Measurements from ENCODE around the gene SMIM22.

Gene SMIM22

GRCh38 chr16:4797805-4798252, 2.7 kb downstream of the SMIM22 start:
- DNase-seq = no peak

GRCh38 chr16:4798456-4798855, 3.3 kb downstream of the SMIM22 start:
- DNase-seq = no peak

- no peak for DNase-seq
Measured at GRCh38 chr16:4799171-4799855, 4.1 kb downstream of the SMIM22 start.

GRCh38 chr16:4800290-4801041, 5.3 kb downstream of the SMIM22 start:
- no peak for DNase-seq

- no peak for DNase-seq
Measured at GRCh38 chr16:4801051-4801961, 6.1 kb downstream of the SMIM22 start.

- peak; percentile 75 for DNase-seq
Measured at GRCh38 chr16:4801962-4802658, 6.9 kb downstream of the SMIM22 start, which contains the start of gene ROGDI. ROGDI (minus strand) TSS chr16:4802633; CDS start chr16:4802571, 62 bp downstream.

GRCh38 chr16:4802659-4803287, 7.6 kb downstream of the SMIM22 start:
- DNase-seq = peak; percentile 88

GRCh38 chr16:4803401-4803844, 8.3 kb downstream of the SMIM22 start:
- no peak for DNase-seq

GRCh38 chr16:4803898-4804762, 9.0 kb downstream of the SMIM22 start:
- no peak for DNase-seq

- no peak for DNase-seq
Measured at GRCh38 chr16:4805231-4805630, 10.1 kb downstream of the SMIM22 start.

- no peak for DNase-seq
Measured at GRCh38 chr16:4806280-4806679, 11.1 kb downstream of the SMIM22 start.

GRCh38 chr16:4811242-4811641, 16.1 kb downstream of the SMIM22 start:
- no peak for DNase-seq

GRCh38 chr16:4811773-4812172, 16.6 kb downstream of the SMIM22 start:
- DNase-seq = no peak

- DNase-seq = no peak
Measured at GRCh38 chr16:4813251-4814003, 18.3 kb downstream of the SMIM22 start.

GRCh38 chr16:4814046-4814445, 18.9 kb downstream of the SMIM22 start:
- no peak for DNase-seq

GRCh38 chr16:4814542-4815173, 19.5 kb downstream of the SMIM22 start:
- DNase-seq = no peak

- DNase-seq = no peak
Measured at GRCh38 chr16:4820652-4821051, 25.5 kb downstream of the SMIM22 start.

GRCh38 chr16:4825196-4825595, 30.0 kb downstream of the SMIM22 start:
- no peak for DNase-seq

- DNase-seq = no peak
Measured at GRCh38 chr16:4826526-4826925, 31.4 kb downstream of the SMIM22 start.

- DNase-seq = no peak
Measured at GRCh38 chr16:4826980-4827379, 31.8 kb downstream of the SMIM22 start.

All from NCI-H1436 (cell line).